Activated T-cell treated with anti-CD3 and anti-CD28 coated beads, Interleukin-2, amount 50 U/mL, for 48 hours (primary cell): Measurements from ENCODE around the gene ARHGEF38.
"Not testable (repeated sequence)": the region's sequence is repeated elsewhere in the genome, so short reads cannot be mapped to it uniquely, and the experiment has no call there.

Experiments
- DNase-seq, 2 experiments: peaks; one replicate each; pipeline ENCODE4 v3.0.0-alpha.2; 2020

Gene ARHGEF38

DNA sequence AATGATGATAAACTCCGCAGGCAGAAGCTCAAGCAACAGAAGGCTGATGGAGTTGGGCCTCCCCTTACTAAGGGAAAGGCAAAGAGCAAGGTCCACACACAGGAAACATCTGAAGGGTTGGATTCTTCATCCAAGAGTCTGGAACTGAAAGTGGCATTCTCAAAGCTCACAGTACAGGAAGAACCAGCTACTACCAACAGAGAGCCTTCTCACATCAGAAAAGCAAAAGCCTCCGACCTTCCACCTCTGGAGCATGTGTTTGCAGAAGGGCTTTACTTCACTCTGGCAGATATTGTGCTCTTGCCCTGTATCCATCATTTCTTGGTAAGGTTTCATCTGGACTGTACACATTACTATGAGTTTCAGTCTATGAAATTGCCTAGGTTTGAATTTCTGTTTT lies 166.8 kb downstream of the ARHGEF38 start:
- no peak for DNase-seq

DNA sequence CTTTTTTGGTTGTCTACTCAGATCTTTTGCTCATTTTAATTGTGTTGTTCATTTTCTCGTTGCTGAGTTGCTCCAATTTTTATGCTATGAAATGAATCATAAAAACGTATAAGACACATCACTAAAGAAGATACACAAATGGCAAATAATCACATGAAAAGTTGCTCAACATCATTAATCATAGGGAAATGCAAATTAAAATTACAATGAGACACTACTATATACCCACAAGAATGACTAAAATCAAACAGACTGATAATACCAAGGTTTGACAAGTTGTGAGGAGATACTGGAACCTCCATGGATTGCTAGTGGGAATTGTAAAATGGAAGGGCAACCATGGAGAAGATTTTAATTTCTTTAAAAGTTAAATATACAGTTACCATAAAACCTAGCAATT lies 173.2 kb downstream of the ARHGEF38 start:
- no peak for DNase-seq

DNA sequence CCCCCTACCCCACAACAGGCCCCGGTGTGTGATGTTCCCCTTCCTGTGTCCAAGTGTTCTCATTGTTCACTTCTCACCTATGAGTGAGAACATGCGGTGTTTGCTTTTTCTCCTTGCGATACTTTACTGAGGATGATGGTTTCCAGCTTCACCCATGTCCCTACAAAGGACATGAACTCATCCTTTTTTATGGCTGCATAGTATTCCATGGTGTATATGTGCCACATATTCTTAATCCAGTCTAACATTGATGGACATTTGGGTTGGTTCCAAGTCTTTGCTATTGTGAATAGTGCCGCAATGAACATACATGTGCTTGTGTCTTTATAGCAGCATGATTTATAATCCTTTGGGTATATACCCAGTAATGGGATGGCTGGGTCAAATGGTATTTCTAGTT lies 177.5 kb downstream of the ARHGEF38 start:
- not testable (repeated sequence) for DNase-seq
